Endothelial cell of umbilical vein (primary cell): ENCODE data around the gene MAPKBP1. TPM values are rescaled to one million over a fixed set of nuclear protein-coding genes. Genes with fewer than 3 reads are reported as not detected.

Experiments
- BruUV-seq: library from RNA; stranded (reverse); fragments of 400-500 nt; replicated peaks from 2 replicates; lab custom pipeline; 2021; lab: Mats Ljungman, UMichigan
- CTCF ChIA-PET: fragments of 300-600, 350-600 bp; sonication (Branson Sonifier 250); formaldehyde crosslinking; loops from one replicate; lab custom pipeline; 2021; ENCODE audit warnings: antibody characterized with exemption, inconsistent platforms; lab: Charles Lee
- POLR2A ChIA-PET: fragments of 300-600, 350-600 bp; sonication (Branson Sonifier 250); formaldehyde crosslinking; loops from one replicate; lab custom pipeline; 2021; ENCODE audit warnings: antibody characterized with exemption, inconsistent platforms; lab: Charles Lee
- DNase-seq: peaks from one replicate; pipeline ENCODE4 v3.0.0-alpha.2; 2011; ENCODE audit warnings: low read depth, low spot score
- FAIRE-seq: peaks from 2 replicates; lab custom pipeline; 2011; peaks lifted over from hg19 to GRCh38; lab: Jason Lieb, UNC
- H2AFZ ChIP-seq: 2 replicates; pipeline ENCODE4 v1.6.0; 2012; ENCODE audit warnings: low read depth, low read length, control low read depth, inconsistent platforms
- H3K27ac ChIP-seq: 2 replicates; pipeline ENCODE4 v1.5.1; 2011; ENCODE audit warnings: low read depth, mild to moderate bottlenecking, control low read depth, low read length, moderate library complexity; ENCODE audit not compliant: insufficient read depth
- H3K27me3 ChIP-seq, 2 experiments: 2 replicates each; pipeline versions ENCODE4 v1.6.0 to v1.6.1; 2011; ENCODE audit warnings: low read length in 2 of 2, mixed read lengths in 1 of 2; ENCODE audit not compliant: control insufficient read depth in 2 of 2, insufficient read depth in 2 of 2
- H3K36me3 ChIP-seq, 2 experiments: 2 replicates in 1 of 2; 3 replicates in 1 of 2; pipeline ENCODE4 v1.5.1; 2011; ENCODE audit warnings: low read length in 2 of 2, mild to moderate bottlenecking in 1 of 2, moderate library complexity in 1 of 2; ENCODE audit not compliant: control insufficient read depth in 2 of 2, insufficient read depth in 2 of 2; ENCODE audit errors: extremely low read depth in 1 of 2
- H3K4me1 ChIP-seq: 3 replicates; pipeline ENCODE4 v1.5.1; 2011; ENCODE audit warnings: mild to moderate bottlenecking, low read length; ENCODE audit not compliant: control insufficient read depth, insufficient read depth; ENCODE audit errors: extremely low read depth
- H3K4me2 ChIP-seq: 2 replicates; pipeline ENCODE4 v1.6.1; 2011; ENCODE audit warnings: low read length, control low read depth, mixed read lengths; ENCODE audit not compliant: insufficient read depth
- H3K4me3 ChIP-seq, 3 experiments: fragments of 200-600 bp in 1 of 3; sonication (generic), shearing (Covaris generic) in 1 of 3; replicated peaks in 1 of 3; 2 replicates each; pipeline ENCODE4 v1.5.1; 2011 to 2016; ENCODE audit warnings: control low read depth in 3 of 3, low read length in 3 of 3, mild to moderate bottlenecking in 2 of 3, inconsistent platforms in 1 of 3, low read depth in 1 of 3, moderate library complexity in 1 of 3; ENCODE audit not compliant: insufficient read depth in 1 of 3
- H3K79me2 ChIP-seq: 2 replicates; pipeline ENCODE4 v1.6.0; 2012; ENCODE audit warnings: low read length, inconsistent platforms; ENCODE audit not compliant: control insufficient read depth, insufficient read depth
- H3K9ac ChIP-seq: replicated peaks from 2 replicates; pipeline ENCODE3; 2011; ENCODE audit warnings: low read length, control low read depth; ENCODE audit not compliant: insufficient read depth; ENCODE audit errors: extremely low read depth
- H3K9me1 ChIP-seq: replicated peaks from 3 replicates; pipeline ENCODE4 v1.6.0; 2011; ENCODE audit warnings: mild to moderate bottlenecking, low read length; ENCODE audit not compliant: control insufficient read depth, insufficient read depth; ENCODE audit errors: extremely low read depth
- H3K9me3 ChIP-seq: replicated peaks from 2 replicates; pipeline ENCODE4 v1.5.1; 2012; ENCODE audit warnings: low read length, inconsistent platforms; ENCODE audit not compliant: control insufficient read depth, insufficient read depth
- H4K20me1 ChIP-seq: replicated peaks from 2 replicates; pipeline ENCODE3; 2011; ENCODE audit warnings: mild to moderate bottlenecking, low read length; ENCODE audit not compliant: control insufficient read depth, insufficient read depth; ENCODE audit errors: extremely low read depth
- CTCF ChIP-seq, 2 donors: IDR thresholded peaks; 1 replicate in 1 of 2; 2 replicates in 1 of 2; pipeline ENCODE4 v1.5.1; 2011; ENCODE audit warnings: low read length in 2 of 2, mild to moderate bottlenecking in 2 of 2, moderate library complexity in 2 of 2, control low read depth in 1 of 2, inconsistent platforms in 1 of 2, low read depth in 1 of 2; ENCODE audit not compliant: insufficient read depth in 1 of 2; ENCODE audit errors: extremely low read depth in 1 of 2
- EZH2 ChIP-seq: IDR thresholded peaks from 2 replicates; pipeline ENCODE4 v1.6.1; 2012; ENCODE audit warnings: borderline replicate concordance, low read depth, mild to moderate bottlenecking, moderate library complexity, low read length, inconsistent platforms; ENCODE audit not compliant: severe bottlenecking
- FOS ChIP-seq: IDR thresholded peaks from 2 replicates; pipeline ENCODE4 v1.6.1; 2011; ENCODE audit warnings: mild to moderate bottlenecking, low read length, moderate library complexity, borderline replicate concordance; ENCODE audit not compliant: insufficient read depth
- GATA2 ChIP-seq: IDR thresholded peaks from 2 replicates; pipeline ENCODE4 v1.7.0; 2011; ENCODE audit warnings: low read depth, mild to moderate bottlenecking, moderate library complexity, mixed read lengths, low read length; ENCODE audit not compliant: insufficient read length, insufficient read depth
- JUN ChIP-seq: IDR thresholded peaks from 2 replicates; pipeline ENCODE4 v1.6.1; 2011; ENCODE audit warnings: borderline replicate concordance, low read depth; ENCODE audit not compliant: insufficient read length, insufficient read depth
- MAX ChIP-seq: IDR thresholded peaks from 2 replicates; pipeline ENCODE4 v1.6.1; 2011; ENCODE audit not compliant: insufficient read depth, insufficient read length
- MYC ChIP-seq: IDR thresholded peaks from one replicate; pipeline ENCODE4 v1.6.1; 2011; ENCODE audit warnings: mild to moderate bottlenecking, low read depth, low read length
- POLR2A ChIP-seq: IDR thresholded peaks from 2 replicates; pipeline ENCODE4 v1.6.1; 2012; ENCODE audit warnings: low read depth, mild to moderate bottlenecking, control low read depth, low read length
- POLR2AphosphoS5 ChIP-seq: IDR thresholded peaks from 2 replicates; pipeline ENCODE4 v1.6.1; 2012; ENCODE audit warnings: low read depth, mild to moderate bottlenecking, control low read depth, low read length, moderate library complexity; ENCODE audit not compliant: insufficient read depth
- dilution Hi-C: fragments of 300-500 bp; cut with MboI; formaldehyde crosslinking; loops from one replicate; pipeline ENCODE4 v1.15.0; 2019; ENCODE audit warnings: low sequenced_read_pairs; ENCODE audit not compliant: extremely low pct_ligation_motif_present
- intact Hi-C: fragments of 100-400 bp; cut with micrococcal nuclease; formaldehyde crosslinking; loops from one replicate; pipeline ENCODE4 v1.10.0; 2022
- polyA plus RNA-seq, 4 experiments: library from polyadenylated mRNA; depleted of rRNA in 3 of 4; stranded (reverse) in 3 of 4; unstranded in 1 of 4; fragments of >200 nt; gene quantifications; 2 replicates each; pipeline versions ENCODE4 v1.2.1 to v1.2.3, GENCODE V29; 2011 to 2012; ENCODE audit warnings: missing spikeins in 1 of 4
- total RNA-seq: library from RNA; stranded (reverse); gene quantifications from 2 replicates; pipeline ENCODE4 v1.2.3, GENCODE V29; 2021

MAPKBP1 gene
- total and polyA plus RNA-seq, 2 donors (not counting 3 experiments of a cell fraction or from before 2014, with no cell fraction given), result 12.3 to 55.8 TPM

GRCh38 chr15:41823502-41823901 is 49.2 kb downstream of the MAPKBP1 start:
- no peaks in the 10 kb centered on the region for H3K9me1 ChIP-seq
- H3K4me3 ChIP-seq, result no peak overlapping the region
- H3K27ac ChIP-seq, result no peak overlapping the region
- ChIA-PET CTCF (interaction anchor here (0.8 to 1.5 kb wide), 3 partner anchors 49 to 81 kb away, joined by 3 to 6 read pairs (median 5); partner anchors contain the start of gene MAPKBP1), POLR2A (no interaction called here)
- H3K79me2 ChIP-seq, result no peaks in the 10 kb centered on the region
- BruUV-seq, result no TSS peak
- dilution Hi-C loops, result no loop called here
- no peak overlapping the region for H2AFZ ChIP-seq
- no peaks in the 10 kb centered on the region for H3K9me3 ChIP-seq
- FAIRE-seq (no peak), DNase-seq (no peak)
- no peak overlapping the region for H3K9ac ChIP-seq
- intact Hi-C loops, result no loop called here
- H4K20me1 ChIP-seq, result no peaks in the 10 kb centered on the region
- peaks cover 4% of the 10 kb centered on the region for H3K4me1 ChIP-seq
- TF ChIP-seq POLR2A, result no peak
- no peak for TF ChIP-seq MAX
- no peak for TF ChIP-seq CTCF (IDR thresholded peaks at IDR 0.05; ENCODE audit: extremely low read depth in 1 of 2, insufficient read depth in 1 of 2, low read depth in 1 of 2, low read length in 2 of 2)
- TF ChIP-seq JUN, result no peak
- TF ChIP-seq FOS, result no peak
- TF ChIP-seq MYC, result no peak
- no peak for TF ChIP-seq GATA2
- TF ChIP-seq EZH2, result no peak
- no peak for TF ChIP-seq POLR2AphosphoS5
- H3K27me3 ChIP-seq, result no peaks in the 10 kb centered on the region
- peaks cover 8 to 36% of the 10 kb centered on the region in 2 experiments for H3K36me3 ChIP-seq
- H3K4me2 ChIP-seq, result no peak overlapping the region
